ENCODE measurements around the gene RORC. TPM values are rescaled to one million over a fixed set of nuclear protein-coding genes. Genes with fewer than 3 reads are reported as not detected.

Gene RORC
- total RNA-seq, 1 donor from 2014 or later: not detected

DNA sequence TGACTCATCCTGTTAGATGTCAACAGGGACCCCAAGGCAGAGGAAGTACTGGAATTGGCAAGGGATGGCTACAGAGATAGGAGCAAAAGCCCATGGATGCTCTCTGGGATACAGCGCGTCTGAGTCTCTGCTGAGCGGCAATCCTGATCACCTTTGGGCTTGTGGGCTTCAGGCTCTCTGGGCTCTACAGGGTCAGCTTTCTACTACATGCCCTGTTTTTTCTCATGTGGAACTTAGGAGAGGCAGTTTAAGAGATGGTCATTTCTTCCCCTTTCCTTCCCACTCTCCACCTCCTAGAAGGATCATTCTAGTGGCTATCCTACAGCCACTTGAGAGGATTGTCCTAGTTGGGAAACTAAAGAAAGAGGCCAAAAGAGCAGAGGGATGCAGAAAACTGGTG, 27.7 kb downstream of the RORC start:
- Histone ChIP-seq H3K4me3 (ENCODE audit: insufficient read depth, low read depth, low read length) (no peak overlapping the region), H3K4me2 (ENCODE audit: low read length) (no peak overlapping the region), H3K9me3 (ENCODE audit: insufficient read depth, low read depth, low read length) (no peaks in the 10 kb centered on the region), H3K9ac (ENCODE audit: low read length) (no peak overlapping the region), H2AFZ (ENCODE audit: low read depth, low read length) (no peak overlapping the region), H3K36me3 (ENCODE audit: insufficient read depth, low read length) (no peaks in the 10 kb centered on the region), H3K4me1 (ENCODE audit: insufficient read depth, low read length) (no peaks in the 10 kb centered on the region), H4K20me1 (ENCODE audit: insufficient read depth, low read length) (no peaks in the 10 kb centered on the region), H3K27me3 (ENCODE audit: insufficient read depth, low read length) (peaks cover 78% of the 10 kb centered on the region), H3K27ac (ENCODE audit: low read depth, low read length) (no peak overlapping the region), H3K79me2 (ENCODE audit: insufficient read depth, low read length) (no peaks in the 10 kb centered on the region)
- no peak overlapping the region for H3K27ac Mint-ChIP-seq (ENCODE audit: unreplicated experiment)
- FAIRE-seq: no peak
- peaks cover 1% of the 10 kb centered on the region for H3K4me1 Mint-ChIP-seq (ENCODE audit: low read depth, unreplicated experiment)
- peaks cover 69% of the 10 kb centered on the region for H3K27me3 Mint-ChIP-seq (ENCODE audit: low read depth, unreplicated experiment)
- peaks cover 7% of the 10 kb centered on the region for H3K36me3 Mint-ChIP-seq (ENCODE audit: low read depth, unreplicated experiment)
- no peaks in the 10 kb centered on the region for H3K9me3 Mint-ChIP-seq (ENCODE audit: unreplicated experiment)
- TF ChIP-seq CTCF (IDR thresholded peaks at IDR 0.05; ENCODE audit: insufficient read depth, low read depth, low read length): no peak
- TF ChIP-seq EZH2 (IDR thresholded peaks at IDR 0.05; ENCODE audit: insufficient read depth, low read length): no peak
- H3K4me3 Mint-ChIP-seq (ENCODE audit: unreplicated experiment): no peak overlapping the region
- DNase-seq (ENCODE audit: low read depth): no peak

- no peaks in the 10 kb centered on the region for H3K9me3 ChIP-seq (ENCODE audit: insufficient read depth, low read depth, low read length)
- no peak for FAIRE-seq
- TF ChIP-seq EZH2 (IDR thresholded peaks at IDR 0.05; ENCODE audit: insufficient read depth, low read length) (no peak), CTCF (IDR thresholded peaks at IDR 0.05; ENCODE audit: insufficient read depth, low read depth, low read length) (no peak)
These were observed 28.4 kb downstream of the RORC start for GRCh38 chr1:151803164-151803563.

DNA sequence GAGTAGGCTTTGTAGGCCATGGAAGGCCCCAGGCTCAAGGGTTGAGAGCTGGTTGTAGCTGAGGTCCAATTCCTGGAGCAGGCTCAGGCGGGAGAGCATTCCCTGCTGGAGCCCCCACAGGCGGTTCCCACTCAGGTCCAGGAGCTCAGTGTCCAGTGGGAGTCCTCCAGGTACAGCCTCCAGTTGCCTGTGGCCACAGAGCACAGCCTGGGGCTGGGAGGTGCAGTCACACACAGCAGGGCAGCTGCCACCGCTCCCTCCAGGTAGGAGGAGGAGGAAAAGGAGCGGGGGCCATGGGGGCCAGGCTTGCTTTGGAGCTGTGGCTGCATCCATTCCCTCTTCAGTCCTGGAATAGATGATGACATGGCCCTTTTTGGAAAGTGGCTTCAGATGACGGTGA, 29.2 kb downstream of the RORC start:
- Histone ChIP-seq H3K9ac (ENCODE audit: low read length) (no peak overlapping the region), H3K4me2 (ENCODE audit: low read length) (no peak overlapping the region), H3K79me2 (ENCODE audit: insufficient read depth, low read length) (no peaks in the 10 kb centered on the region), H3K4me3 (ENCODE audit: insufficient read depth, low read depth, low read length) (no peak overlapping the region), H4K20me1 (ENCODE audit: insufficient read depth, low read length) (no peaks in the 10 kb centered on the region), H3K4me1 (ENCODE audit: insufficient read depth, low read length) (no peaks in the 10 kb centered on the region), H3K9me3 (ENCODE audit: insufficient read depth, low read depth, low read length) (no peaks in the 10 kb centered on the region), H3K36me3 (ENCODE audit: insufficient read depth, low read length) (no peaks in the 10 kb centered on the region), H3K27me3 (ENCODE audit: insufficient read depth, low read length) (peaks cover 80% of the 10 kb centered on the region), H3K27ac (ENCODE audit: low read depth, low read length) (no peak overlapping the region), H2AFZ (ENCODE audit: low read depth, low read length) (no peak overlapping the region)
- TF ChIP-seq CTCF (IDR thresholded peaks at IDR 0.05; ENCODE audit: insufficient read depth, low read depth, low read length) (no peak), EZH2 (IDR thresholded peaks at IDR 0.05; ENCODE audit: insufficient read depth, low read length) (no peak)
- DNase-seq (ENCODE audit: low read depth): no peak
- Mint-ChIP-seq H3K27me3 (ENCODE audit: low read depth, unreplicated experiment) (peaks cover 63% of the 10 kb centered on the region), H3K27ac (ENCODE audit: unreplicated experiment) (no peak overlapping the region), H3K4me3 (ENCODE audit: unreplicated experiment) (no peak overlapping the region), H3K9me3 (ENCODE audit: unreplicated experiment) (no peaks in the 10 kb centered on the region), H3K4me1 (ENCODE audit: low read depth, unreplicated experiment) (peaks cover 1% of the 10 kb centered on the region), H3K36me3 (ENCODE audit: low read depth, unreplicated experiment) (peaks cover 7% of the 10 kb centered on the region)
- FAIRE-seq: no peak

More at GRCh38 chr1:151803164-151803563, 28.4 kb downstream of the RORC start:
- H3K4me1 ChIP-seq (ENCODE audit: insufficient read depth, low read length): no peaks in the 10 kb centered on the region
- H3K27me3 Mint-ChIP-seq (ENCODE audit: low read depth, unreplicated experiment): peaks cover 69% of the 10 kb centered on the region
- H3K9ac ChIP-seq (ENCODE audit: low read length): no peak overlapping the region
- H3K9me3 Mint-ChIP-seq (ENCODE audit: unreplicated experiment): no peaks in the 10 kb centered on the region
- H3K27ac Mint-ChIP-seq (ENCODE audit: unreplicated experiment): no peak overlapping the region
- peaks cover 81% of the 10 kb centered on the region for H3K27me3 ChIP-seq (ENCODE audit: insufficient read depth, low read length)
- no peak overlapping the region for H3K27ac ChIP-seq (ENCODE audit: low read depth, low read length)
- no peaks in the 10 kb centered on the region for H3K36me3 ChIP-seq (ENCODE audit: insufficient read depth, low read length)
- no peaks in the 10 kb centered on the region for H4K20me1 ChIP-seq (ENCODE audit: insufficient read depth, low read length)
- DNase-seq (ENCODE audit: low read depth): no peak
- no peak overlapping the region for H2AFZ ChIP-seq (ENCODE audit: low read depth, low read length)
- no peak overlapping the region for H3K4me3 ChIP-seq (ENCODE audit: insufficient read depth, low read depth, low read length)
- no peak overlapping the region for H3K4me3 Mint-ChIP-seq (ENCODE audit: unreplicated experiment)
- H3K4me1 Mint-ChIP-seq (ENCODE audit: low read depth, unreplicated experiment): peaks cover 1% of the 10 kb centered on the region
- no peaks in the 10 kb centered on the region for H3K79me2 ChIP-seq (ENCODE audit: insufficient read depth, low read length)
- H3K4me2 ChIP-seq (ENCODE audit: low read length): no peak overlapping the region
- peaks cover 7% of the 10 kb centered on the region for H3K36me3 Mint-ChIP-seq (ENCODE audit: low read depth, unreplicated experiment)
